Uterus (tissue), 4 donors: ENCODE data around the gene ACOT7. TPM values are rescaled to one million over a fixed set of nuclear protein-coding genes. Genes with fewer than 3 reads are reported as not detected.

Experiments used
- DNase-seq, 2 donors: peaks; one replicate each; pipeline ENCODE4 v3.0.0-alpha.2; 2019 to 2020
- H3K27ac ChIP-seq, 2 donors: fragments of 200-600 bp; sonication (generic); 1 replicate in 1 of 2; 2 replicates in 1 of 2; pipeline ENCODE4 v1.5.1; 2016 to 2018
- H3K27me3 ChIP-seq, 2 donors: fragments of 200-600 bp; sonication (generic); one replicate each; pipeline ENCODE4 v1.5.1; 2018 to 2019; ENCODE audit warnings: control low read depth in 1 of 2
- H3K36me3 ChIP-seq, 2 donors: fragments of 200-600 bp; sonication (generic); one replicate each; pipeline ENCODE4 v1.5.1; 2019; ENCODE audit warnings: control low read depth in 1 of 2
- H3K4me1 ChIP-seq, 2 donors: fragments of 200-600 bp; sonication (generic); one replicate each; pipeline ENCODE4 v1.5.1; 2018 to 2019; ENCODE audit warnings: control low read depth in 1 of 2
- H3K4me3 ChIP-seq, 2 donors: fragments of 200-600 bp; sonication (generic); 1 replicate in 1 of 2; 2 replicates in 1 of 2; pipeline ENCODE4 v1.5.1; 2018 to 2019; ENCODE audit warnings: mild to moderate bottlenecking in 1 of 2
- H3K9me3 ChIP-seq, 2 donors: fragments of 200-600 bp; sonication (generic); one replicate each; pipeline ENCODE4 v1.5.1; 2019; ENCODE audit warnings: control low read depth in 1 of 2
- CTCF ChIP-seq, 4 experiments: fragments of 200-600 bp in 2 of 4; fragments of 450-650 bp in 2 of 4; sonication (generic) in 2 of 4; IDR thresholded peaks; one replicate each; pipeline ENCODE4 v1.5.1; 2016 to 2019; ENCODE audit warnings: antibody characterized with exemption in 4 of 4, mild to moderate bottlenecking in 2 of 4, moderate library complexity in 1 of 4
- POLR2A ChIP-seq, 2 donors: fragments of 450-650 bp; IDR thresholded peaks; one replicate each; pipeline ENCODE4 v1.6.1; 2016; ENCODE audit warnings: antibody characterized with exemption in 2 of 2, mild to moderate bottlenecking in 1 of 2, moderate library complexity in 1 of 2
- intact Hi-C: fragments of 100-400 bp; cut with DNase I; formaldehyde crosslinking; loops from one replicate; pipeline ENCODE4 v1.15.1; 2023; ENCODE audit warnings: low total_unique reads
- total RNA-seq, 4 donors: library from RNA; depleted of rRNA in 3 of 4; stranded (reverse); fragments of >200 nt in 3 of 4; gene quantifications; one replicate each; pipeline versions ENCODE4 v1.1.0 to v1.2.4, GENCODE V29; 2014 to 2023
- donor health status: DM: yes; HTN: yes; CAD: no.

Gene ACOT7
- total RNA-seq, 4 donors from 2014 or later, result 7.4 to 27.6 (median 12.4) TPM

DNA sequence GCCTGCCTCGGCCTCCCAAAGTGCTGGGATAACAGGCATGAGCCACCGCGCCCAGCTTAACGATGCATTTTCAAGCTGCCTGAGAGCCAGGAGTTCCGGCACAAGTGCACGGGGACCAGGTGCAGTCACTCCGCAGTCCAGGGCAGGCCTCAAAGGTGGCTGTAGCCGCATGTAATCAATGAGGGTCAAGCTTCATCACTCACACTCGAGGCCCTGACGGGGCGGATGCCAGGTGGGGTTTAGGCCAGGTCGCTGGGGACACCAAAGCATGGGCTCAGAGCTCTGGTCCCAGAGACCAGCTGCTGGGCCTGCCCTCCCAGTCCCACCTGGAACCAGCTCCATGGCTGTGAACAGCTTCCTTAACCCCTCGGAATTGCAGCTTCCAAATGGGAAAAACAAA lies 106.5 kb downstream of the ACOT7 start:
- Histone ChIP-seq H3K36me3 (no peaks in the 10 kb centered on the region), H3K27me3 (no peaks in the 10 kb centered on the region), H3K4me1 (peaks cover 8 to 10% of the 10 kb centered on the region in 2 donors), H3K9me3 (no peaks in the 10 kb centered on the region), H3K4me3 (no peak overlapping the region), H3K27ac (peak overlapping the region; percentile 50 to 53)
- DNase-seq, result no peak
- TF ChIP-seq POLR2A (IDR thresholded peaks at IDR 0.05) (no peak), CTCF (IDR thresholded peaks at IDR 0.05) (no peak)
- intact Hi-C loops, result no loop called here

DNA sequence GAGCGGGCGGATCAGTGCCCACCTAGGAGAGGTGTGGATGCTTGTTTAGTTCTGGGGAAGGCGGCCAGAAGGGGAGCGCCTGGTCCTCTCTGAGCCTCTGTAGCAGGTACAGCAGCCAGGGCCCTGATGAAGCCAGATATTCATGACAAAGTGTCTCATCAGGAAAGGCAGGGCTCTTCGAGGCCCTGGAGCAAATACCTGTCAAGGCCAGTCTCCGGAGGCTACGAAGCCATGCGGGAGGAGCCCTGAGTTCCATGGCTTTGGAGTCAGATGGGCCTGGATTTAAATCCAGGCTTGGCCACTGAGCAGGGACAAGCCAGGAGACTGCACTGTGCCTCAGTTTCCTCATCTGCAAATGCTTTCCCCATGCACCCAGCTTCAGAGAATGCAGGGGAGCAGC lies 107.3 kb downstream of the ACOT7 start:
- TF ChIP-seq POLR2A (IDR thresholded peaks at IDR 0.05), result no peak
- no peak for TF ChIP-seq CTCF (IDR thresholded peaks at IDR 0.05)
- Histone ChIP-seq H3K9me3 (no peaks in the 10 kb centered on the region), H3K27ac (no peak overlapping the region), H3K4me3 (no peak overlapping the region), H3K27me3 (no peaks in the 10 kb centered on the region), H3K36me3 (no peaks in the 10 kb centered on the region), H3K4me1 (peaks cover 8 to 10% of the 10 kb centered on the region in 2 donors)
- intact Hi-C loops, result no loop called here
- no peak for DNase-seq

- Histone ChIP-seq H3K9me3 (no peaks in the 10 kb centered on the region), H3K36me3 (no peaks in the 10 kb centered on the region), H3K4me3 (no peak overlapping the region), H3K27me3 (no peaks in the 10 kb centered on the region), H3K4me1 (peaks cover 8 to 10% of the 10 kb centered on the region in 2 donors), H3K27ac (no peak overlapping the region)
- intact Hi-C loops, result no loop called here
- DNase-seq, result no peak
- TF ChIP-seq POLR2A (IDR thresholded peaks at IDR 0.05), result no peak
Observed at GRCh38 chr1:6285336-6285735, 108.2 kb downstream of the ACOT7 start.

- Histone ChIP-seq H3K27me3 (no peaks in the 10 kb centered on the region), H3K27ac (no peak overlapping the region), H3K9me3 (no peaks in the 10 kb centered on the region), H3K36me3 (no peaks in the 10 kb centered on the region), H3K4me3 (no peak overlapping the region), H3K4me1 (peaks cover under 1% of the 10 kb centered on the region in 2 donors)
- TF ChIP-seq CTCF (IDR thresholded peaks at IDR 0.05) (no peak), POLR2A (IDR thresholded peaks at IDR 0.05) (no peak)
- no peak for DNase-seq
- intact Hi-C loops, result no loop called here
Observed at GRCh38 chr1:6282577-6283270, 110.8 kb downstream of the ACOT7 start.

GRCh38 chr1:6281511-6282402 lies 111.8 kb downstream of the ACOT7 start:
- Histone ChIP-seq H3K4me1 (peaks cover 0 to 2% of the 10 kb centered on the region in 2 donors), H3K27ac (no peak overlapping the region), H3K9me3 (no peaks in the 10 kb centered on the region), H3K4me3 (no peak overlapping the region), H3K36me3 (no peaks in the 10 kb centered on the region), H3K27me3 (no peaks in the 10 kb centered on the region)
- intact Hi-C loops, result no loop called here
- TF ChIP-seq POLR2A (IDR thresholded peaks at IDR 0.05), result no peak
- no peak for TF ChIP-seq CTCF (IDR thresholded peaks at IDR 0.05)
- DNase-seq, result no peak
